HG03457 (cell line): ENCODE results near the gene PIMREG.

Experiments
- ATAC-seq: cut with Tn5 transposase; IDR thresholded peaks from one replicate; pipeline ENCODE4 v1.9.1; 2021; ENCODE audit warnings: moderate number of reproducible peaks; ENCODE audit not compliant: unreplicated experiment

Gene PIMREG

GRCh38 chr17:6437956-6438355, 6.3 kb upstream of the PIMREG start:
- no peak for ATAC-seq

GRCh38 chr17:6439951-6440350, 4.3 kb upstream of the PIMREG start:
- ATAC-seq: no peak

GRCh38 chr17:6442775-6443174, 1.5 kb upstream of the PIMREG start:
- no peak for ATAC-seq

- no peak for ATAC-seq
Observed at GRCh38 chr17:6444571-6445335, 498 bp downstream of the PIMREG start.

GRCh38 chr17:6446516-6447100, 2.4 kb downstream of the PIMREG start:
- ATAC-seq: no peak

GRCh38 chr17:6448473-6448872, 4.2 kb downstream of the PIMREG start:
- ATAC-seq: no peak

- no peak for ATAC-seq
Observed at GRCh38 chr17:6449307-6449706, 5.1 kb downstream of the PIMREG start.

GRCh38 chr17:6450926-6451832, 6.9 kb downstream of the PIMREG start:
- no peak for ATAC-seq

- ATAC-seq: no peak
Observed at GRCh38 chr17:6452471-6453266, 8.4 kb downstream of the PIMREG start.

- ATAC-seq: no peak
Observed at GRCh38 chr17:6453279-6454024, 9.2 kb downstream of the PIMREG start.

- no peak for ATAC-seq
Observed at GRCh38 chr17:6454495-6455320, 10.5 kb downstream of the PIMREG start.

- ATAC-seq: no peak
Observed at GRCh38 chr17:6455321-6455705, 11.1 kb downstream of the PIMREG start.

GRCh38 chr17:6456321-6456720, 12.1 kb downstream of the PIMREG start:
- no peak for ATAC-seq

- no peak for ATAC-seq
Observed at GRCh38 chr17:6456914-6457687, 12.8 kb downstream of the PIMREG start.

GRCh38 chr17:6457688-6458459, 13.6 kb downstream of the PIMREG start:
- no peak for ATAC-seq

- no peak for ATAC-seq
Observed at GRCh38 chr17:6458460-6458950, 14.2 kb downstream of the PIMREG start.

GRCh38 chr17:6460531-6461161, 16.4 kb downstream of the PIMREG start:
- no peak for ATAC-seq
